GM21526 (cell line): Measurements from ENCODE around the gene PITRM1.
"Not testable (repeated sequence)": the region's sequence is repeated elsewhere in the genome, so short reads cannot be mapped to it uniquely, and the experiment has no call there.

Experiments
- ATAC-seq: cut with Tn5 transposase; IDR thresholded peaks from one replicate; pipeline ENCODE4 v1.9.1; 2021; ENCODE audit warnings: moderate library complexity; ENCODE audit not compliant: unreplicated experiment, low FRiP score

The PITRM1 gene

GRCh38 chr10:3106328-3106727 lies 66.3 kb downstream of the PITRM1 start:
- not testable (repeated sequence) for ATAC-seq

GRCh38 chr10:3105905-3106304 lies 66.7 kb downstream of the PITRM1 start:
- no peak for ATAC-seq

GRCh38 chr10:3105166-3105565 lies 67.4 kb downstream of the PITRM1 start:
- ATAC-seq = no peak

- no peak for ATAC-seq
Measured at GRCh38 chr10:3104251-3104918, 68.2 kb downstream of the PITRM1 start.

GRCh38 chr10:3103646-3104045 lies 68.9 kb downstream of the PITRM1 start:
- no peak for ATAC-seq

GRCh38 chr10:3102720-3103427 lies 69.7 kb downstream of the PITRM1 start:
- ATAC-seq = no peak

GRCh38 chr10:3100856-3101640 lies 71.5 kb downstream of the PITRM1 start:
- ATAC-seq = no peak

GRCh38 chr10:3100093-3100792 lies 72.3 kb downstream of the PITRM1 start:
- no peak for ATAC-seq

- no peak for ATAC-seq
Measured at GRCh38 chr10:3099291-3100092, 73.1 kb downstream of the PITRM1 start.

GRCh38 chr10:3098689-3099088 lies 73.9 kb downstream of the PITRM1 start:
- no peak for ATAC-seq

GRCh38 chr10:3097160-3097559 lies 75.4 kb downstream of the PITRM1 start:
- ATAC-seq = no peak

- ATAC-seq = no peak
Measured at GRCh38 chr10:3096149-3096548, 76.4 kb downstream of the PITRM1 start.

GRCh38 chr10:3095373-3096139 lies 77.0 kb downstream of the PITRM1 start:
- no peak for ATAC-seq

- no peak for ATAC-seq
Measured at GRCh38 chr10:3094609-3095036, 78.0 kb downstream of the PITRM1 start.

GRCh38 chr10:3093996-3094395 lies 78.6 kb downstream of the PITRM1 start:
- no peak for ATAC-seq

- no peak for ATAC-seq
Measured at GRCh38 chr10:3091921-3092320, 80.7 kb downstream of the PITRM1 start.

GRCh38 chr10:3090914-3091787 lies 81.4 kb downstream of the PITRM1 start:
- ATAC-seq = peak; percentile 51

GRCh38 chr10:3090388-3090787 lies 82.2 kb downstream of the PITRM1 start:
- ATAC-seq = no peak
